DMS 273 treated with DMSO at 0.1 percent for 48 hours (cell line): Measurements from ENCODE around the gene RPS6KA1.

ENCODE experiments used
- DNase-seq: peaks from one replicate; lab custom pipeline; 2025; lab: John Stamatoyannopoulos, UW

The RPS6KA1 gene

GRCh38 chr1:26533951-26534509 lies 4.5 kb downstream of the RPS6KA1 start:
- no peak for DNase-seq

- DNase-seq, result no peak
Observed at GRCh38 chr1:26535201-26535600, 5.6 kb downstream of the RPS6KA1 start.

- DNase-seq, result no peak
Observed at GRCh38 chr1:26536081-26536480, 6.5 kb downstream of the RPS6KA1 start.

- DNase-seq, result no peak
Observed at GRCh38 chr1:26536521-26536920, 7.0 kb downstream of the RPS6KA1 start.

GRCh38 chr1:26537951-26538352 lies 8.4 kb downstream of the RPS6KA1 start:
- DNase-seq, result no peak

- DNase-seq, result peak; percentile 42
Observed at GRCh38 chr1:26538480-26539412, 9.2 kb downstream of the RPS6KA1 start.

GRCh38 chr1:26539722-26540121 lies 10.2 kb downstream of the RPS6KA1 start:
- no peak for DNase-seq

- no peak for DNase-seq
Observed at GRCh38 chr1:26540351-26540750, 10.8 kb downstream of the RPS6KA1 start.

GRCh38 chr1:26541431-26541815 lies 11.9 kb downstream of the RPS6KA1 start:
- DNase-seq, result no peak

- no peak for DNase-seq
Observed at GRCh38 chr1:26541816-26542711, 12.5 kb downstream of the RPS6KA1 start.

GRCh38 chr1:26542771-26543451 lies 13.3 kb downstream of the RPS6KA1 start:
- DNase-seq, result no peak

GRCh38 chr1:26543462-26543861 lies 13.9 kb downstream of the RPS6KA1 start:
- DNase-seq, result no peak

- no peak for DNase-seq
Observed at GRCh38 chr1:26544126-26544525, 14.6 kb downstream of the RPS6KA1 start.

GRCh38 chr1:26545969-26546323 lies 16.4 kb downstream of the RPS6KA1 start:
- DNase-seq, result no peak

- DNase-seq, result no peak
Observed at GRCh38 chr1:26546375-26546774, 16.8 kb downstream of the RPS6KA1 start.

GRCh38 chr1:26546819-26547218 lies 17.3 kb downstream of the RPS6KA1 start:
- DNase-seq, result no peak

GRCh38 chr1:26548841-26549240 lies 19.3 kb downstream of the RPS6KA1 start:
- DNase-seq, result no peak

- DNase-seq, result no peak
Observed at GRCh38 chr1:26550946-26551345, 21.4 kb downstream of the RPS6KA1 start.

GRCh38 chr1:26552720-26553119 lies 23.2 kb downstream of the RPS6KA1 start:
- no peak for DNase-seq

GRCh38 chr1:26553942-26554682 lies 24.6 kb downstream of the RPS6KA1 start:
- DNase-seq, result no peak

- DNase-seq, result no peak
Observed at GRCh38 chr1:26554781-26555180, 25.2 kb downstream of the RPS6KA1 start.
